A673 (cell line): Measurements from ENCODE around the gene ELK3. TPM values are rescaled to one million over a fixed set of nuclear protein-coding genes. Genes with fewer than 3 reads are reported as not detected.

Experiments used
- Bru-seq: library from RNA; stranded (reverse); fragments of 400-500 nt; gene quantifications from one replicate; lab custom pipeline; 2021; lab: Mats Ljungman, UMichigan
- BruChase-seq, 2 experiments: library from RNA; stranded (reverse); fragments of 400-500 nt; gene quantifications; one replicate each; lab custom pipeline; 2021; lab: Mats Ljungman, UMichigan
- BruUV-seq: library from RNA; stranded (reverse); fragments of 400-500 nt; replicated peaks from 2 replicates; lab custom pipeline; 2021; lab: Mats Ljungman, UMichigan
- CTCF ChIA-PET: fragments of 300-600 bp; sonication (Branson Sonifier 250); formaldehyde crosslinking; loops from one replicate; lab custom pipeline; 2022; ENCODE audit warnings: antibody characterized with exemption; lab: Charles Lee
- POLR2A ChIA-PET: fragments of 300-600 bp; sonication (Branson Sonifier 250); formaldehyde crosslinking; loops from one replicate; lab custom pipeline; 2022; ENCODE audit warnings: antibody characterized with exemption; ENCODE audit not compliant: low non-redundant PET; lab: Charles Lee
- DNase-seq: peaks from one replicate; pipeline ENCODE4 v3.0.0-alpha.2; 2015; ENCODE audit warnings: low spot score
- H3K27ac ChIP-seq: fragments of 200-600 bp; sonication (generic); 2 replicates; pipeline ENCODE4 v1.5.1; 2016; ENCODE audit warnings: mixed run types, low read depth, mild to moderate bottlenecking, mixed read lengths, antibody characterized with exemption, low read length; ENCODE audit not compliant: poor library complexity, severe bottlenecking
- H3K27me3 ChIP-seq: fragments of 200-600 bp; sonication (generic); replicated peaks from 2 replicates; pipeline ENCODE4 v1.6.1; 2017; ENCODE audit warnings: mixed run types, low read depth, mild to moderate bottlenecking, mixed read lengths, antibody characterized with exemption, low read length; ENCODE audit not compliant: insufficient read depth, poor library complexity
- H3K36me3 ChIP-seq: fragments of 200-600 bp; sonication (generic); 2 replicates; pipeline ENCODE4 v1.6.1; 2016; ENCODE audit warnings: mixed run types, mild to moderate bottlenecking, mixed read lengths, antibody characterized with exemption, low read length; ENCODE audit not compliant: insufficient read depth, poor library complexity, severe bottlenecking
- H3K4me1 ChIP-seq: fragments of 200-600 bp; sonication (generic); 2 replicates; pipeline ENCODE4 v1.6.1; 2017; ENCODE audit warnings: mixed run types, mild to moderate bottlenecking, mixed read lengths, antibody characterized with exemption, low read length; ENCODE audit not compliant: insufficient read depth, poor library complexity, severe bottlenecking
- H3K4me3 ChIP-seq: fragments of 200-600 bp; sonication (generic); 2 replicates; pipeline ENCODE4 v1.5.1; 2016; ENCODE audit warnings: low read depth, mixed run types, mild to moderate bottlenecking, mixed read lengths, low read length; ENCODE audit not compliant: poor library complexity, severe bottlenecking
- H3K9me3 ChIP-seq: fragments of 200-600 bp; sonication (generic); 2 replicates; pipeline ENCODE4 v1.6.1; 2016; ENCODE audit warnings: mixed run types, low read depth, mild to moderate bottlenecking, mixed read lengths, antibody characterized with exemption, low read length; ENCODE audit not compliant: poor library complexity, severe bottlenecking
- CTCF ChIP-seq: fragments of 300-800, 200-600 bp; sonication (generic); conservative IDR thresholded peaks from 2 replicates; pipeline ENCODE4 v1.5.1; 2017; ENCODE audit warnings: low read depth, mild to moderate bottlenecking, antibody characterized with exemption, low read length, moderate library complexity, mixed read lengths
- EZH2 ChIP-seq: fragments of 200-600 bp; sonication (generic); IDR thresholded peaks from 2 replicates; pipeline ENCODE4 v1.6.1; 2017; ENCODE audit warnings: borderline replicate concordance, low read depth, mild to moderate bottlenecking, mixed read lengths, antibody characterized with exemption, low read length; ENCODE audit not compliant: poor library complexity, severe bottlenecking
- intact Hi-C: fragments of 100-400 bp; cut with micrococcal nuclease; formaldehyde crosslinking; loops from one replicate; pipeline ENCODE4 v1.10.0; 2022; ENCODE audit not compliant: unreplicated experiment
- long read RNA-seq: library from polyadenylated mRNA; stranded (forward); transcript quantifications from one replicate; pipeline ENCODE4 v2.0.0, GENCODE V29; 2022
- total RNA-seq: library from RNA; stranded (reverse); gene quantifications from 2 replicates; pipeline ENCODE4 v1.2.3, GENCODE V29; 2021

ELK3 gene
- total RNA-seq (55.2 and 62.1 TPM in 2 replicates), Bru-seq, nascent RNA (percentile 86 among the genes with signal in this experiment), BruChase-seq, experiment 1, labeled RNA remaining after a 2-hour chase (percentile 82 among the genes with signal in this experiment), BruChase-seq, experiment 2, labeled RNA remaining after a 6-hour chase (percentile 88 among the genes with signal in this experiment)
- long read RNA-seq, full-length matches to known transcripts: 90 of 141 reads
- long read RNA-seq, partial matches to known transcripts: 19 of 141 reads
- long read RNA-seq, other reads (novel, unspliced or antisense): 32 of 141 reads

- no TSS peak for BruUV-seq
- TF ChIP-seq CTCF (no peak), EZH2 (no peak)
- Histone ChIP-seq H3K4me3 (peak within 1 kb of the TSS; percentile 92), H3K9me3 (no peaks in the 10 kb centered on the region), H3K4me1 (peaks cover 32% of the 10 kb centered on the region), H3K27me3 (no peaks in the 10 kb centered on the region), H3K36me3 (no peaks in the 10 kb centered on the region), H3K27ac (peak within 1 kb of the TSS; percentile 97)
- POLR2A ChIA-PET: no interaction called here
- CTCF ChIA-PET: no interaction called here
- intact Hi-C loops: no loop called here
- peak; percentile 83 for DNase-seq
These were observed at the start of gene ELK3 for GRCh38 chr12:96193725-96194575. Gene ELK3, plus strand, starts transcription at chr12:96194375.

DNA sequence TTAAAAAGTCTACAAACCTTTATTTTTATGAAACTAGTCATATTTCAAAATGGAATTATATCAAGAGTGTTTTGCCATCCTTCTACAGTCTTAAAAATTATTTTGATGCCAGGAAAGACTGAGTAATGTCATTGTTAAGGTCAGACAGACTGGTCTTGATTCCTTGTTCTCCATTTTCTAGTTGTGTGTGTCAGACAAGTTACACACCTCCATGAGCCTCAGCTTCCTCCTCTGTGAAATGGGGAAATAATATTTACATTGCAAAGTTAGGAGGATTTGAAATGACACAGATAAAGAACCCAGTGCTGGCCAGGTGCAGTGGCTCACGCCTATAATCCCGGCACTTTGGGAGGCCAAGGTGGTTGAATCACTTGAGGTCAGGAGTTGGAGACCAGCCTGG lies 47.4 kb upstream of the ELK3 start:
- no peaks in the 10 kb centered on the region for H3K36me3 ChIP-seq
- CTCF ChIA-PET: no interaction called here
- no peak for TF ChIP-seq EZH2
- TF ChIP-seq CTCF: no peak
- POLR2A ChIA-PET: no interaction called here
- H3K27ac ChIP-seq: no peak overlapping the region
- H3K4me1 ChIP-seq: no peaks in the 10 kb centered on the region
- intact Hi-C loops: no loop called here
- no peaks in the 10 kb centered on the region for H3K9me3 ChIP-seq
- no peak overlapping the region for H3K4me3 ChIP-seq
- DNase-seq: no peak
- BruUV-seq: no TSS peak
- H3K27me3 ChIP-seq: no peaks in the 10 kb centered on the region

GRCh38 chr12:96150442-96150841 lies 43.7 kb upstream of the ELK3 start:
- Histone ChIP-seq H3K27me3 (no peaks in the 10 kb centered on the region), H3K4me1 (no peaks in the 10 kb centered on the region), H3K36me3 (no peaks in the 10 kb centered on the region), H3K4me3 (no peak overlapping the region), H3K27ac (no peak overlapping the region), H3K9me3 (no peaks in the 10 kb centered on the region)
- ChIA-PET CTCF (no interaction called here), POLR2A (no interaction called here)
- no peak for DNase-seq
- BruUV-seq: no TSS peak
- TF ChIP-seq CTCF (no peak), EZH2 (no peak)
- intact Hi-C loops: no loop called here
